Stimulated activated CD4-positive, alpha-beta T cell treated with anti-CD3 and anti-CD28 coated beads, Interleukin-15, amount 100 ng/mL, for 48 hours (primary cell): Measurements from ENCODE around the gene BMI1.
"Not testable (repeated sequence)": the region's sequence is repeated elsewhere in the genome, so short reads cannot be mapped to it uniquely, and the experiment has no call there.

Source experiments
- DNase-seq, 2 donors: peaks; one replicate each; pipeline ENCODE4 v3.0.0-alpha.2; 2020; ENCODE audit warnings: low read depth in 2 of 2

BMI1 gene

DNA sequence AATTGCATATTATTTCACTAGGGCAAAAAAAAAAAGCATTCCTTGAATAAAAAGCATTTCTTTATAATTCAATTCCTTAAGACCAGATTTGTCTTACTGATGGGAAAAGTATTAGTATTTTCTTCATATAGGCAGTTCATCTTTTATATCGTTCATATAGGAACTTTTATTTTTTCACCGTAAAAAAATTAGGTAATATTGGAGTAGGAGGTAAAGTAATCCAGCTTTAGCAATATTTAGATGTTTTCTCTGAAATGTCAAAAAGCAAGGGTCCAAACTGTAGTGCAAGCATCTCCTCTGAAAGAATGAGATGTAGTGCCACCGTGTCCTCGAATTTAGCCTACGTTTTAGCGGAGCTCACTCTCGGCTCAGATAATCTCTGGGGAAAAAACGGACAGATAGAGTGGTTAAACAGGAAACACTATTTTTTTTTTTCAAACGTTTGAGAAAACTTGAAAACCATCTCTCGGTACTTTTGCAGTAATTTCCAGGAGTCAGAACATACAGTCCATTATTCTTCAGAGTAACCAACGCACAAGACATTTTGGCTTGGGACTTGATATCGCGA is 18.9 kb downstream of the BMI1 start:
- DNase-seq: no peak

GRCh38 chr10:22340329-22341189 is 19.7 kb downstream of the BMI1 start:
- no peak for DNase-seq

DNA sequence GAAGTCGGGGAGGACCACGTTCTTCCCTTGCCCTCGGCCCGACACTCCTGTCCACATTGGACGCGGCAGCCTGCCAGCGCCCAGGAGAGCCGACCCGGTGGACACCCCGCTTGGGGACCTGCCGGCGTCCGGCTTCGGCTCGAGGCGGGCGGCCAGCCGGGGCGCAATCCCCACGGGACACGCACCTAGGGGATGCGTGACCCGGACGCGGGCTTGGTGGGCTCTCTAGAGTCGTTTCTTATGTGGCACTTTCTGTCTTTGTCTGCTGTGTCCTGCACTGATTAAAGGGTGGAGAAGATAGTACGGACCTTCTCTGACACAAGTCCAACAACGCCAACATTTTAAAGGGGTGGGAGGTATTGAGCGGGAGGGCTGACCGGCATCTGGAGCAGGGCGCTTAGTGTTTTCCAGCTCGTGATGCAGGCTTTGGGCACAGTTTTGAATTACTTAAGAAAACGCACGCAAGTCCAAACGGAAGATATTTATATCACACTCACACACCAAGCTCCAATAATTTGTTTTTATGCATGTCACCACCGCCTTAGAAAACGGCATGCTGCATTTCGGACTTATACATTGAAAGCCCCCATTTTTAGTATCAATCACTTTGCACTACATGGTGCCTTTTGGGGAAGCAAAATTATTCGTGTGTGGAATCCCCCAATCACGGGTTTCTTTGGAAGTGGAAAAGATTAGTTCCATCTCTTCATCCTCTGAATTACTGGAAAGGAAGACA is 20.5 kb downstream of the BMI1 start:
- no peak for DNase-seq

DNA sequence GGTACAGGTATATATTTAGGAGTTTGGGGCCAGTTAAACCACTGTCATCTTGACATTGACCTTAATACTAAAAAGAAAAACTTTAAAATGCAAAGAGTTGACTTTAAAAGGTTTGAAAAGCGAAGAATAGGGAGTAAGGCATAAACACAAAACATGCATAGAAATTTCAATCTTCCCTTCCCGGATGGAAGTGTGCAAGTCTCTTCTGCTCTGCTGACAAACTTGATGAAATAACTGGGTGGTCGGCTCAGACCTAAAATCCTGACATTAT is 21.0 kb downstream of the BMI1 start:
- DNase-seq: no peak

- DNase-seq: no peak
Observed at GRCh38 chr10:22342421-22342820, 21.5 kb downstream of the BMI1 start.

GRCh38 chr10:22343731-22344130 is 22.8 kb downstream of the BMI1 start:
- DNase-seq: no peak

- DNase-seq: no peak
Observed at GRCh38 chr10:22344249-22344648, 23.4 kb downstream of the BMI1 start.

DNA sequence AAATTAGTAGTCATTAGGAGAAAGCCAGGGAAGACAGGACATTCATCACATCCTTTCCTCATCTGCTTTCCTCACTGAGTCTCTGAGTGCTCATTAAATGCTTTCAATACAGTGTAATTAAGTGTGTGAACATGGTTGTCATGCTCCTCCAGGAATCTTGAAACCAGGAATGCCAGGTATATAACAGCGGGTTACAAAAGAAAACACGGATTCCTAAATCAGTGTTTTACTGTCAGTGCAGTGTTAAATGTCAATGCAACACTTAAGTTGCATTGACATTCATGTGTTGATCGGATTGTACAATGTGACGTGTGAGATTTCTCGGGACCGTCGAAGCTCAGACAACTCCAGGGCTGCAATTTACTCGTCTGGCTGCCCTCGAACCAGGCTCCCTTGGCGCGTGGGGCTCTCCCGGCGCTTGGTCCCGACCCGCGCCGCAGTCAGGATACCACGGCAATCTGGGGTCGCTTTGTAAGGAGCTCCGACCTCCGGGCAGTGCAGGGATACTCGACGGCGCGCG is 23.9 kb downstream of the BMI1 start:
- DNase-seq: no peak

DNA sequence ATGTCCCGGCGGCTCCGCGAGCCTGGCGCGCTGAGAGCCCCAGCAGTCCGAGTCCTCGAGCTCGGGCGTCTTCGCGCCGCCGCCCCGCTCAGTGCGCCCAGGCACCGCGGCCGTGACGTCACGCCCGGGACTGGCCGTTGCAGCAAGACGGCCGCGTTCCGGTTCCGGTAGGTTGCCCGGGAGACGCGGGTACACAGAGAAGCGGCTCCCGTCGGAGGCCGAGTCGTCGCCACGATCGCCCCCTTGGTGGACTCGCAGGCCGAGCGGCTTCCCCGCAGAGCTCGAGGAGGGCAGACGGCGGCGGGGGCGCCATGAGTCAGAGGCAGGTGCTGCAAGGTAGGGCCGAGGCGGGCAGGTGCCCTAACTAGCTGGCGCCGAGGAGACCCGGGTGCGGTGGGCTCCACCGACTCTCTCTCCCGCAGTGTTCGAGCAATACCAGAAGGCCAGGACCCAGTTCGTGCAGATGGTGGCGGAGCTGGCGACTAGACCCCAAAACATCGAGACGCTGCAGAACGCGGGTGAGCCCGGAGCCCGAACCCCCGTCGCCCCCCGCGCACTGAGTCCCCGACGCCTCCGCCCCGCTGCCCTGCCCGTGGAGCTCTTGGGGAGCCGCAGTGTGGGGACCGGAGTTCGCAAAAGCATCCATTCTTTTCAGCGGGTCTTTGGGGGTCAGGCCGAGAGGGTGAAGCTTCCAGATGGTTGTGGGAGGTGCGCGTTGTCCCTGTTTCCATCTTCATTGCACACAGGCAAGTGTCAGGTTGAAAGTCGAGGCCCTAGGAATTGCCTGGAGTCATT is 24.6 kb downstream of the BMI1 start, which contains the start of gene SPAG6:
SPAG6 (plus strand) TSS at position 196 of the 795 bp plus-strand sequence; CDS start at position 312, 116 bp downstream.
- DNase-seq: peak in 1 of 2 donors; percentile 55

DNA sequence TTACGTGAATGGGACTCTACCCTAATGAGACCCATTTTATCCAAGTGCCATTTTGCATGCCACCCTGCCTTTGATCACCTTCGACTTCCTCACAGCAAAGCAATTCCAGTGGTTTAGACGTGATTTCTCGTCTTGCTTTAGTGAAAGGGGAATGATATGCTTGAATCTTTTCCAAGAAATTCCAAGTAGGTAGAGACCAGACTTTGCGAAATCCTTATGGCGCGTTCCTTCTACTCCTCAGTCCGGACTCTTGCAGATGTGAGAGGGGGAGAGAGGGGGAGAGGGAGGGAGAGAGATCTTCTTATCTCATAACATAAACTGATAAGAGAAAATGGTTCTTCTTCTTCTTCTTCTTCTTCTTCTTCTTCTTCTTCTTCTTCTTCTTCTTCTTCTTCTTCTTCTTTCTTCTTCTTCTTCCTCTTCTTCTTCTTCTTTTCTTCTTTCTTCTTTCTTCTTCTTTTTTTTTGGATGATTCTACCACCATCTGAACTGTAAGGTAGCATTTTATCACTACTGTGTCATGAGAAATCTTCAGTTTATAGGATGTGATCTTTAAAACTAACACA is 25.3 kb downstream of the BMI1 start:
- no peak for DNase-seq

- no peak for DNase-seq
Observed at GRCh38 chr10:22349755-22350154, 28.9 kb downstream of the BMI1 start.

- no peak for DNase-seq
Observed at GRCh38 chr10:22351131-22351703, 30.3 kb downstream of the BMI1 start.

DNA sequence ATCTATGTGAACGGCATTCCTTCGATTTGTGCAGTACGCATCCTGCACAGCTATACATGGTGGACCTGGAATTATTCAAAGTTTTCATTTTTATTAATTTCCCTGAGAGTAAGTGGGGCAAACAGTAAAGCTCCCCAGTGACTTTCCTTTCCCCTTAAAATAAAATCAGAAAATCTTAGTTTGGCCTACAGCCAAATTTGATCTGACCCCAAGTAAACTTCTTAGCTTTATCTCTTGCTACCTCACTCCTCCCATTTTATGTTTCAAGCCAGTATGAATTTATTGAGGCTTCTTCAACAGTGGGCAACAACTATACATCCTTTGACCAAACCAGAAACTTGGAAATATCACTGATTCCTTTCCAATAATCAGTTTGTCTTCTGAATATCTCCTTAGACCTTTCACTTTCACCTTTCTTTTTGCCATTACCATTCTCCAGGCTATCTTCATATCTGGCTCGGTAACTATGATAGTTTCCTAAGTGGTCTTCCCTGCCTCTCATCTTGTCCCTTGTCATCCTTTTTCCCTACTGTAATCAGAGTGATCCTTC is 35.5 kb downstream of the BMI1 start:
- no peak for DNase-seq

DNA sequence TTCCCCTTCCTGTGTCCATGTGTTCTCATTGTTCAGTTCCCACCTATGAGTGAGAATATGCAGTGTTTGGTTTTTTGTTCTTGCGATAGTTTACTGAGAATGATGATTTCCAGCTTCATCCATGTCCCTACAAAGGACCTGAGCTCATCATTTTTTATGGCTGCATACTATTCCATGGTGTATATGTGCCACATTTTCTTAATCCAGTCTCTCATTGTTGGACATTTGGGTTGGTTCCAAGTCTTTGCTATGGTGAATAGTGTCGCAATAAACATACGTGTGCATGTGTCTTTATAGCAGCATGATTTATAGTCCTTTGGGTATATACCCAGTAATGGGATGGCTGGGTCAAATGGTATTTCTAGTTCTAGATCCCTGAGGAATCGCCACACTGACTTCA is 36.9 kb downstream of the BMI1 start:
- not testable (repeated sequence) for DNase-seq

GRCh38 chr10:22363305-22363704 is 42.4 kb downstream of the BMI1 start:
- DNase-seq: peak in 1 of 2 donors; percentile 5

DNA sequence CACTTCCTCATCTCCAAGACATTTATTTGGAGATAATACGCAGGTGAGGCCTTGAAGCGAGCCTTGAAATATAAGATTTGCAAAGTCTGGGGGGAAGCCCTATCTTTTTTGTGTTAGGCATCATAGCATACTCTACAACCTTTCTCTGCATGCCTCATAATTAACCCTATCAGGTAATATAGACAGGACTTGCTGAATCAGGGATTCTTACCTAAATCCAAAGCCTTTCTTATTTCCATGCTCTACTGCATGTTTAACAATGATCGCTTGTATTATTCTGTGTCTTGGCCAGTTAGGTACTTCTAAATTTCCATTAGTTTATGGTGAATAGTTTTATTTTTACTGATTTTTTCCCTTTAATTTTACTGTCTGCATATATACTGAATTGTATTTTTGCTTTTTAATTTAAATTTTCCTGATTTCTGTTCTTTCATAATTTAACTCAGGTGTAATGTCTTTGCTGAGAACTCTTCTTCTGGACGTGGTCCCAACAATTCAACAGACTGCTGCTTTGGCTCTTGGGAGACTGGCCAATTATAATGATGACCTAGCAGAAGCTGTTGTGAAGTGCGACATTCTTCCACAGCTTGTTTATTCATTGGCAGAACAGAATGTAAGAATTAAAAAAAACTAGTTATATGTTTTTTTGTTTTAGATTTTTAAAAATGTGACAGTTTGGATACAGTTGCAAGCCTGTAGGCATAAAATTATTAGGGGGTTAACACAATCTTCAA is 43.7 kb downstream of the BMI1 start:
- no peak for DNase-seq

DNA sequence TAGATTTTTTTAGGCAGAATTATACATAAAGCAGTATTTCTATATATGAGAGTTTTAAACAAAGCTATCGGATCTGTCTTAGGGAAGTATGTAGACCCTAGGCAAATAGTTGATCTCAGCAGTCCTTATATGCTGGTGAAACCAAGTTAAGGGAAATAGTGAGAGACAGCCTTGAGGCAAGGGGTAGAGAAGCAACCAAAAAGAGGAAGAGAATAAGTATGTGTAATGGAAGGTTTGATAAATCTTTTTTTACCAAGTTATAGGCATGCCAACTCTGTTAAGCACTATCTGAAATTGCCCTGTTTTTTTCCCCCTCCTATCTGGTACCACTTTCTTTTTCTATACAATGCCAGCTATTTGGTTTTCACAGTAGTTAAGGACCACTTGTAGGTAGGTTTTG is 44.3 kb downstream of the BMI1 start:
- no peak for DNase-seq

- no peak for DNase-seq
Observed at GRCh38 chr10:22365644-22366434, 44.9 kb downstream of the BMI1 start.

DNA sequence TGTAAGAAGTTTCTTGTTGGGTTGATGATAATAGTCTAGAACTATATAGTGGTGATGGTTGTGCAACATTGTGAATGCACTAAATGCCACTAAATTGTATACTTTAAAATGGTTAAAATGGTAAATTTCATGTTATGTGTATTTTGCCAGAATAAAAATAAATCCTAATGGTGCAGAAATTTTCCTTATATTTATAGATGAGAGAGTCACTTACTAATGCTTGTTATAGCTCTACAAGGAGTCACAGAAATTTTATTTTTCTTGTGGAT is 45.5 kb downstream of the BMI1 start:
- DNase-seq: no peak

DNA sequence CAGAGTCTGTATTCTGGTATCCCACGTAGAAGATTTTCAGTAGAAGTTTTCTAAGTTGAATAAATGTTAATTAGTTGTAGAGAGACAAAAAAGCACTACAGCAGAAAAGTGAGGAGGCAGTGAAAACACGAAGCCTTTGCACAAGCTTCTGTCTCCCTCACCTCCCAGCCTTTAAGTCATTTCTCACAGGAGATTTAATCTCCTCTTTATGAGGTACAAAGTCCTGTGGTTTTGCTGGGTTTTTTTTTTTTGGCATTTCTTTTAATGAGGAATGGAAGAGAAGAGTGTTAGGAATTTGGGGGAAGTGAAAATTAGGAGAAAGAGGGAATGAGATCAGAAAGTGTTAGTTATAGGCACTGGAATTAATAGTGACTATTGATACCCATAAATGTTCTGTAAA is 45.9 kb downstream of the BMI1 start:
- no peak for DNase-seq
